ENCODE measurements around the gene EXD2.

The EXD2 gene

GRCh38 chr14:69263364-69263763 lies 72.1 kb downstream of the EXD2 start:
- Histone ChIP-seq H3K27ac (no peak overlapping the region), H3K4me3 (no peak overlapping the region), H3K9me3 (ENCODE audit: low read depth, low read length) (no peaks in the 10 kb centered on the region), H3K36me3 (ENCODE audit: insufficient read depth, low read length) (no peaks in the 10 kb centered on the region), H3K9ac (ENCODE audit: insufficient read length) (no peak overlapping the region)
- TF ChIP-seq POLR2AphosphoS5 (IDR thresholded peaks at IDR 0.05; ENCODE audit: borderline replicate concordance, low read depth, low read length) = no peak
- no peak for TF ChIP-seq EZH2 (IDR thresholded peaks at IDR 0.05)
- TF ChIP-seq FOXP2 (optimal IDR thresholded peaks at IDR 0.05; ENCODE audit: control extremely low read depth, extremely low read length, insufficient read depth) = no peak
- no peak for DNase-seq (ENCODE audit: low read depth, low spot score)

- Histone ChIP-seq H3K27ac (no peak overlapping the region), H3K4me3 (no peak overlapping the region), H3K36me3 (ENCODE audit: insufficient read depth, low read length) (no peaks in the 10 kb centered on the region), H3K9ac (ENCODE audit: insufficient read length) (no peak overlapping the region), H3K9me3 (ENCODE audit: low read depth, low read length) (no peaks in the 10 kb centered on the region)
- DNase-seq (ENCODE audit: low read depth, low spot score) = no peak
- TF ChIP-seq POLR2AphosphoS5 (IDR thresholded peaks at IDR 0.05; ENCODE audit: borderline replicate concordance, low read depth, low read length) (no peak), FOXP2 (optimal IDR thresholded peaks at IDR 0.05; ENCODE audit: control extremely low read depth, extremely low read length, insufficient read depth) (no peak), EZH2 (IDR thresholded peaks at IDR 0.05) (no peak)
These were observed 72.5 kb downstream of the EXD2 start for GRCh38 chr14:69263771-69264170.

- H3K9me3 ChIP-seq (ENCODE audit: low read depth, low read length) = no peaks in the 10 kb centered on the region
- TF ChIP-seq POLR2AphosphoS5 (IDR thresholded peaks at IDR 0.05; ENCODE audit: borderline replicate concordance, low read depth, low read length) (no peak), FOXP2 (optimal IDR thresholded peaks at IDR 0.05; ENCODE audit: control extremely low read depth, extremely low read length, insufficient read depth) (no peak), EZH2 (IDR thresholded peaks at IDR 0.05) (no peak)
- no peak overlapping the region for H3K27ac ChIP-seq
- DNase-seq (ENCODE audit: low read depth, low spot score) = no peak
- H3K4me3 ChIP-seq = no peak overlapping the region
- no peaks in the 10 kb centered on the region for H3K36me3 ChIP-seq (ENCODE audit: insufficient read depth, low read length)
- H3K9ac ChIP-seq (ENCODE audit: insufficient read length) = no peak overlapping the region
These were observed 75.5 kb downstream of the EXD2 start for GRCh38 chr14:69266572-69267345.

- H3K27ac ChIP-seq = no peak overlapping the region
- H3K9ac ChIP-seq (ENCODE audit: insufficient read length) = no peak overlapping the region
- no peaks in the 10 kb centered on the region for H3K36me3 ChIP-seq (ENCODE audit: insufficient read depth, low read length)
- no peak for DNase-seq (ENCODE audit: low read depth, low spot score)
- H3K9me3 ChIP-seq (ENCODE audit: low read depth, low read length) = no peaks in the 10 kb centered on the region
- no peak for TF ChIP-seq EZH2 (IDR thresholded peaks at IDR 0.05)
- no peak for TF ChIP-seq FOXP2 (optimal IDR thresholded peaks at IDR 0.05; ENCODE audit: control extremely low read depth, extremely low read length, insufficient read depth)
- no peak for TF ChIP-seq POLR2AphosphoS5 (IDR thresholded peaks at IDR 0.05; ENCODE audit: borderline replicate concordance, low read depth, low read length)
- no peak overlapping the region for H3K4me3 ChIP-seq
These were observed 76.2 kb downstream of the EXD2 start for GRCh38 chr14:69267492-69267891.

- Histone ChIP-seq H3K36me3 (ENCODE audit: insufficient read depth, low read length) (no peaks in the 10 kb centered on the region), H3K9me3 (ENCODE audit: low read depth, low read length) (no peaks in the 10 kb centered on the region), H3K4me3 (no peak overlapping the region), H3K9ac (ENCODE audit: insufficient read length) (no peak overlapping the region), H3K27ac (no peak overlapping the region)
- TF ChIP-seq EZH2 (IDR thresholded peaks at IDR 0.05) (no peak), FOXP2 (optimal IDR thresholded peaks at IDR 0.05; ENCODE audit: control extremely low read depth, extremely low read length, insufficient read depth) (no peak), POLR2AphosphoS5 (IDR thresholded peaks at IDR 0.05; ENCODE audit: borderline replicate concordance, low read depth, low read length) (no peak)
- DNase-seq (ENCODE audit: low read depth, low spot score) = no peak
These were observed 76.9 kb downstream of the EXD2 start for GRCh38 chr14:69268223-69268622.

- Histone ChIP-seq H3K9ac (ENCODE audit: insufficient read length) (no peak overlapping the region), H3K9me3 (ENCODE audit: low read depth, low read length) (no peaks in the 10 kb centered on the region), H3K27ac (no peak overlapping the region), H3K36me3 (ENCODE audit: insufficient read depth, low read length) (no peaks in the 10 kb centered on the region), H3K4me3 (no peak overlapping the region)
- no peak for TF ChIP-seq POLR2AphosphoS5 (IDR thresholded peaks at IDR 0.05; ENCODE audit: borderline replicate concordance, low read depth, low read length)
- DNase-seq (ENCODE audit: low read depth, low spot score) = no peak
These were observed 77.5 kb downstream of the EXD2 start for GRCh38 chr14:69268763-69269162.

GRCh38 chr14:69269381-69269780 lies 78.1 kb downstream of the EXD2 start:
- no peaks in the 10 kb centered on the region for H3K36me3 ChIP-seq (ENCODE audit: insufficient read depth, low read length)
- no peaks in the 10 kb centered on the region for H3K9me3 ChIP-seq (ENCODE audit: low read depth, low read length)
- TF ChIP-seq FOXP2 (optimal IDR thresholded peaks at IDR 0.05; ENCODE audit: control extremely low read depth, extremely low read length, insufficient read depth) (no peak), EZH2 (IDR thresholded peaks at IDR 0.05) (no peak), POLR2AphosphoS5 (IDR thresholded peaks at IDR 0.05; ENCODE audit: borderline replicate concordance, low read depth, low read length) (no peak)
- no peak for DNase-seq (ENCODE audit: low read depth, low spot score)
- H3K27ac ChIP-seq = no peak overlapping the region
- no peak overlapping the region for H3K9ac ChIP-seq (ENCODE audit: insufficient read length)
- no peak overlapping the region for H3K4me3 ChIP-seq

- no peak overlapping the region for H3K4me3 ChIP-seq
- no peaks in the 10 kb centered on the region for H3K36me3 ChIP-seq (ENCODE audit: insufficient read depth, low read length)
- DNase-seq (ENCODE audit: low read depth, low spot score) = no peak
- H3K9me3 ChIP-seq (ENCODE audit: low read depth, low read length) = no peaks in the 10 kb centered on the region
- no peak overlapping the region for H3K9ac ChIP-seq (ENCODE audit: insufficient read length)
- TF ChIP-seq FOXP2 (optimal IDR thresholded peaks at IDR 0.05; ENCODE audit: control extremely low read depth, extremely low read length, insufficient read depth) (no peak), EZH2 (IDR thresholded peaks at IDR 0.05) (no peak), POLR2AphosphoS5 (IDR thresholded peaks at IDR 0.05; ENCODE audit: borderline replicate concordance, low read depth, low read length) (no peak)
- H3K27ac ChIP-seq = no peak overlapping the region
These were observed 78.8 kb downstream of the EXD2 start for GRCh38 chr14:69270097-69270496.

Data from SK-N-MC (cell line).